Stimulated activated CD4-positive, alpha-beta T cell treated with anti-CD3 and anti-CD28 coated beads, Interleukin-1b, Interleukin-23, amount 100 ng/mL, for 24 hours (primary cell): Measurements from ENCODE around the gene LRMDA.

Experiments used
- DNase-seq, 4 experiments: peaks; one replicate each; pipeline ENCODE4 v3.0.0-alpha.2; 2020; ENCODE audit warnings: low read depth in 4 of 4, low spot score in 1 of 4

The LRMDA gene

GRCh38 chr10:76352300-76352699 is 920.9 kb downstream of the LRMDA start:
- no peak for DNase-seq

- DNase-seq, result no peak
Measured at GRCh38 chr10:76353237-76353851, 921.9 kb downstream of the LRMDA start.

- no peak for DNase-seq
Measured at GRCh38 chr10:76354212-76354738, 922.9 kb downstream of the LRMDA start.

GRCh38 chr10:76354921-76355320 is 923.5 kb downstream of the LRMDA start:
- no peak for DNase-seq

GRCh38 chr10:76356557-76356956 is 925.1 kb downstream of the LRMDA start:
- DNase-seq, result no peak

GRCh38 chr10:76357726-76358415 is 926.4 kb downstream of the LRMDA start:
- no peak for DNase-seq

GRCh38 chr10:76358743-76359395 is 927.4 kb downstream of the LRMDA start:
- no peak for DNase-seq

GRCh38 chr10:76375761-76376160 is 944.3 kb downstream of the LRMDA start:
- no peak for DNase-seq

GRCh38 chr10:76382381-76382851 is 951.0 kb downstream of the LRMDA start:
- no peak for DNase-seq

- no peak for DNase-seq
Measured at GRCh38 chr10:76388321-76389023, 957.0 kb downstream of the LRMDA start.

GRCh38 chr10:76393875-76394706 is 962.7 kb downstream of the LRMDA start:
- DNase-seq, result no peak

- no peak for DNase-seq
Measured at GRCh38 chr10:76394707-76395042, 963.3 kb downstream of the LRMDA start.

- no peak for DNase-seq
Measured at GRCh38 chr10:76395251-76395650, 963.8 kb downstream of the LRMDA start.

GRCh38 chr10:76396134-76396533 is 964.7 kb downstream of the LRMDA start:
- DNase-seq, result no peak

GRCh38 chr10:76397181-76398042 is 966.0 kb downstream of the LRMDA start:
- no peak for DNase-seq

- DNase-seq, result no peak
Measured at GRCh38 chr10:76398043-76398710, 966.8 kb downstream of the LRMDA start.

GRCh38 chr10:76399226-76399625 is 967.8 kb downstream of the LRMDA start:
- DNase-seq, result no peak

- DNase-seq, result no peak
Measured at GRCh38 chr10:76401006-76401405, 969.6 kb downstream of the LRMDA start.

GRCh38 chr10:76403912-76404311 is 972.5 kb downstream of the LRMDA start:
- DNase-seq, result no peak
